HepG2 (cell line): ENCODE results near the gene EPC2. TPM values are rescaled to one million over a fixed set of nuclear protein-coding genes. Genes with fewer than 3 reads are reported as not detected.

Source experiments
- ASH2L ChIP-seq: fragments of 300-600, 200-600 bp; sonication (generic); IDR thresholded peaks from 2 replicates; pipeline ENCODE4 v1.7.0; 2017; ENCODE audit warnings: low read depth, mild to moderate bottlenecking, moderate library complexity, mixed read lengths, low read length; ENCODE audit not compliant: insufficient read length
- NFAT5 ChIP-seq: sonication (generic); formaldehyde crosslinking; IDR thresholded peaks from 2 replicates; pipeline ENCODE4 v1.4.0; 2020; ENCODE audit warnings: missing genetic modification reagents
- TSC22D2 ChIP-seq: sonication (generic); formaldehyde crosslinking; IDR thresholded peaks from 2 replicates; pipeline ENCODE4 v1.5.1; 2020; ENCODE audit warnings: missing genetic modification reagents, mild to moderate bottlenecking, borderline replicate concordance
- ZBTB33 ChIP-seq: sonication (generic); formaldehyde crosslinking; IDR thresholded peaks from 2 replicates; pipeline ENCODE4 v1.4.0; 2020; ENCODE audit warnings: missing genetic modification reagents
- ZNF253 ChIP-seq: sonication (generic); formaldehyde crosslinking; IDR thresholded peaks from 2 replicates; pipeline ENCODE4 v1.8.0; 2022; ENCODE audit warnings: mild to moderate bottlenecking, missing genetic modification reagents, borderline replicate concordance
- ZNF687 ChIP-seq: sonication (generic); formaldehyde crosslinking; IDR thresholded peaks from 2 replicates; pipeline ENCODE4 v1.5.1; 2020; ENCODE audit warnings: mild to moderate bottlenecking, missing genetic modification reagents, moderate library complexity
- polyA plus RNA-seq, 8 experiments: library from polyadenylated mRNA; depleted of rRNA in 3 of 8; stranded (reverse) in 7 of 8; unstranded in 1 of 8; fragments of >200 nt; fragmentation: Illumina TruSeq in 4 of 8; extraction: Trizol in 4 of 8; gene quantifications; 2 replicates each; pipeline versions ENCODE4 v1.2.1 to v1.2.3, GENCODE V29; 2011 to 2016; ENCODE audit warnings: low read depth in 4 of 8, missing spikeins in 1 of 8, mixed read lengths in 1 of 8; ENCODE audit not compliant: insufficient read depth in 1 of 8
- total RNA-seq, 5 experiments: library from RNA; depleted of rRNA; stranded (reverse); fragments of >200 nt; fragmentation: Illumina TruSeq; extraction: Trizol; gene quantifications; 2 replicates each; pipeline ENCODE4 v1.2.3, GENCODE V29; 2016; ENCODE audit warnings: low read depth in 1 of 5
- TF ChIP-seq, protein P1 (sequence below): sonication (generic); formaldehyde crosslinking; IDR thresholded peaks from 2 replicates; pipeline ENCODE4 v1.4.0; 2020; ENCODE audit warnings: missing genetic modification reagents, borderline replicate concordance
- TF ChIP-seq, protein P2 (sequence below): sonication (generic); formaldehyde crosslinking; IDR thresholded peaks from 2 replicates; pipeline ENCODE4 v1.5.0; 2020; ENCODE audit warnings: missing genetic modification reagents

EPC2 gene
- total and polyA plus RNA-seq, 2 of the 13 experiments (the other 11 are each of a cell fraction or from before 2014, with no cell fraction given) = 20.5 to 22.0 TPM

DNA sequence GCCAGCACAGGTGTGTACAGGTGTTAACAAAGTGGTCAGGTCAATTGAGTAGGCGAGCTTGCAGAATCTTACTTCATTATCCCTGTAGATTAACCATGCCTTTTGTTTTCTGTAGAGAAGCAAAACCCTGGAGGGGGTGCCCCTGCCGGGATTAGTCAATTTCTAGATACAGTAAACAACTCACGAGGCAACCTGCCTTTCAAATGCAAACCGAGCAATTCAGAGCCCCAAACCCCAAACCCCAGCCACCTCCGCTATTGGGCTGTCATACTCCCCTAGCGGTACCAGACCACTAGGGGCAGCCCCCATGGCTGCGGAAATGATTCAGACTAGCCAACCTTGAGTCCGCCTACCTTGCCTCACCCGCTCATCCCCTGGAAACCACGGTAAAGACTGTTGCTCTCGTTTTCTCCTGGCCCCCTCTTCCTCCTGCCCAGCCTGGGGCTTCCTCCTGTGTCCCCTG, 169.1 kb downstream of the EPC2 start (continued):
- no peak for TF ChIP-seq ZNF687
- no peak for TF ChIP-seq ASH2L
- TF ChIP-seq ZNF253 (CRISPR knock-in tag) = no peak
- TF ChIP-seq TSC22D2 (CRISPR knock-in tag) = no peak
- peak; percentile 61; the same call in 1 of the 2 replicates for TF ChIP-seq ZBTB33 (CRISPR knock-in tag)
- TF ChIP-seq, protein P1, sequence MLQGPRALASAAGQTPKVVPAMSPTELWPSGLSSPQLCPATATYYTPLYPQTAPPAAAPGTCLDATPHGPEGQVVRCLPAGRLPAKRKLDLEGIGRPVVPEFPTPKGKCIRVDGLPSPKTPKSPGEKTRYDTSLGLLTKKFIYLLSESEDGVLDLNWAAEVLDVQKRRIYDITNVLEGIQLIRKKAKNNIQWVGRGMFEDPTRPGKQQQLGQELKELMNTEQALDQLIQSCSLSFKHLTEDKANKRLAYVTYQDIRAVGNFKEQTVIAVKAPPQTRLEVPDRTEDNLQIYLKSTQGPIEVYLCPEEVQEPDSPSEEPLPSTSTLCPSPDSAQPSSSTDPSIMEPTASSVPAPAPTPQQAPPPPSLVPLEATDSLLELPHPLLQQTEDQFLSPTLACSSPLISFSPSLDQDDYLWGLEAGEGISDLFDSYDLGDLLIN (CRISPR knock-in tag) = no peak
- no peak for TF ChIP-seq NFAT5
- TF ChIP-seq, protein P2, sequence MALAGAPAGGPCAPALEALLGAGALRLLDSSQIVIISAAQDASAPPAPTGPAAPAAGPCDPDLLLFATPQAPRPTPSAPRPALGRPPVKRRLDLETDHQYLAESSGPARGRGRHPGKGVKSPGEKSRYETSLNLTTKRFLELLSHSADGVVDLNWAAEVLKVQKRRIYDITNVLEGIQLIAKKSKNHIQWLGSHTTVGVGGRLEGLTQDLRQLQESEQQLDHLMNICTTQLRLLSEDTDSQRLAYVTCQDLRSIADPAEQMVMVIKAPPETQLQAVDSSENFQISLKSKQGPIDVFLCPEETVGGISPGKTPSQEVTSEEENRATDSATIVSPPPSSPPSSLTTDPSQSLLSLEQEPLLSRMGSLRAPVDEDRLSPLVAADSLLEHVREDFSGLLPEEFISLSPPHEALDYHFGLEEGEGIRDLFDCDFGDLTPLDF (CRISPR knock-in tag) = no peak
